GM18858 (cell line): ENCODE measurements around the gene SLC23A2.

Experiments
- ATAC-seq: cut with Tn5 transposase; IDR thresholded peaks from one replicate; pipeline ENCODE4 v1.9.1; 2021; ENCODE audit not compliant: unreplicated experiment

Gene SLC23A2

GRCh38 chr20:4820806-4821518 lies 180.3 kb downstream of the SLC23A2 start:
- ATAC-seq = no peak

DNA sequence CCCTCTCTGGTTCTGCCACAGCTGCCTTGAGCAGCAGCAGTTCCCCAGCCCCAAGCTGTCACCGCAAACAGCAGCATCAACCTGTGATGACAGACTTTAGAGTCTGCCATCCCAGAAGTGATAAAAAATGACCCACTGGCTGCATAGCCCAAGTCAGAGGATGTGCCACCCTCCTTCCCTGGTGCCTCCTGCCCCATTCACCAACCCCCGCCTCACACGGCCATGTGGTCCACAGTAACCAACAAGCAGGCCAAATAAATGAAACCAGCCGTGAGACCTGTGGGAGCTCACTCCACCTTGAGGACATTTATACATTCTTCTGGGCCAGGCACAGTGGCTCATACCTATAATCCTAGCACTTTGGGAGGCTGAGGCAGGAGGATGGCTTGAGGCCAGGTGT lies 181.4 kb downstream of the SLC23A2 start:
- ATAC-seq = no peak

DNA sequence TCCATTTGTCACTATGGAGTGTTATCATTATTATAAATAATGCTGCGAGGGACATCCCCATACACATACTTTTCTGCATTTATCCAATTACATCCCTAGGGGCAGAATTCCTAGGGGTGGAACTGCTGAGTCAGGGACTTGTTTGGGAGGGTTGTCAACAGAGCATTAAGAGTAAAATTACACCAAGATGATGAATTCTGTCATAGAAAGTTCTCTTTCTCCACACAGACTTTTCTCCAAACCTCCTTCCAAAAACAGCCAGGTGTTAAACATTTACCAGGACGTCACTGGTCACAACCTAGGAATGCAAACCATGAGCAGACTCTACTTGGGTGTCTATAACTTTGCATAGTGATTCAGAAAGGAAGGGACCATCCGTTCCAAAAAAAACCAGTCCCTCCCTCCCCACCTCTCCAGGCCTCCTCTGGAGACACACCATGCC lies 184.1 kb downstream of the SLC23A2 start:
- ATAC-seq = no peak

GRCh38 chr20:4815628-4816027 lies 185.7 kb downstream of the SLC23A2 start:
- ATAC-seq = no peak

GRCh38 chr20:4814696-4815252 lies 186.5 kb downstream of the SLC23A2 start:
- ATAC-seq = peak; percentile 42

- ATAC-seq = peak; percentile 45
These were observed 187.2 kb downstream of the SLC23A2 start for GRCh38 chr20:4813863-4814695.

GRCh38 chr20:4813076-4813862 lies 188.0 kb downstream of the SLC23A2 start:
- no peak for ATAC-seq

DNA sequence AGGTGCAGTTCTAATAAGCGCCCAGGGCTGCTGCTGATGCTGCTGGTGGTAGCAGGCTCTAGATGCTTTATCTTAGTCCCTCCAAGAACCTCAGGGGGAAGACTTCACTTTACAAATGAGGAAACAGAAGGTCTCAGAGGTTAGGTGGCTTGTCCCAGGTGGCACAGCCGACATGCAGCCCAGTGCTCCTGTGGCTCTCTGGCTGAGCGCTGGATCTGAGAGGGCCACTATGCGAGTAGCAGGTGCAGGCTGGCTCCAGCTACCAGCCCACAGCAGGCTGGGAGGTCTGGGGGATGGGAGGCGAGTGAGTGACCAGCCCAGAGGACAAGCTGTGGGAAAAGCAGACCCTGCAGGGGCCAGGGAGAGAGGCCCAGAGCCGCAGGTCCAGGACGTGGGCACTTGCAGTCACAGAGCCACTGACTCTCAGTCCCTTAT lies 188.7 kb downstream of the SLC23A2 start:
- ATAC-seq = no peak

DNA sequence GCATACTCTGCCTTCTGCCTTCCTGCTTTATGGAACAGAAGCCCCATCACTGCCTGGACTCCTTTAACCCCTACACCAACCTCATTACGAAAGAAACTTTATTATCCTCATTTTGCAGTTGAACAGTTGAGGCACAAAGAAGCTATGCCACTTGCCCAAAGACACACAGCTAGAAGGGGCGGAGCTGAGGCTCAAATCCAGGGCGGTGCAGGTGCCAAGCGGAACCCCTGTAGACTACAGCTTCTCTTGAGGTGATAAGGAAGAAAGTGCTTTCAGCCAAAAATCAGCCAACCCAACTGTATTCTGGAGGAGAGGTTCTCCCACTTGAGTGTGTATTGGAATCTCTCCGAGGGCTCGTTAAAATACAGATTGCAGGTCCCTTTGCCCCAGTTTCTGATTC lies 189.1 kb downstream of the SLC23A2 start:
- no peak for ATAC-seq

GRCh38 chr20:4811661-4812181 lies 189.6 kb downstream of the SLC23A2 start:
- no peak for ATAC-seq

GRCh38 chr20:4811257-4811656 lies 190.1 kb downstream of the SLC23A2 start:
- ATAC-seq = no peak

- no peak for ATAC-seq
These were observed 190.8 kb downstream of the SLC23A2 start for GRCh38 chr20:4810426-4811019.

DNA sequence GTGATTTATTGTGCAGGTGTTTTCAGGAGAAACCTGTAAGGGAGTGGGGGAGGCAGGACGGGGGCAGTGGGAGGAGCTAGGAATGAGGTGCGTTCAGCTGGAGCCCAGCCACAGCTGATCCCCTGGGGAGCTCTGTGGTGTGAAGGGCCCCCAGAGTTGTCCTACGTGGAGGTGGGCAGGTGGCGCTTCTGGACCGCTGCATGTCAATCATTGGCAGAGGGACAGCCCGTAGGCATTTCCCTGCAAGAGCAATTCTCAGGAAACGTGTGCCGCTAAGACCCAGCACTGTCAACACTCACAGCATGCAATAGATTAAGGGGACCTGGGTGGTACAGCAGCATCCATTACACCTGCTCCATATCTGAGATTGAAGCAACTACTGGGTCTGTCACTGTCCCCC lies 191.6 kb downstream of the SLC23A2 start:
- ATAC-seq = no peak

DNA sequence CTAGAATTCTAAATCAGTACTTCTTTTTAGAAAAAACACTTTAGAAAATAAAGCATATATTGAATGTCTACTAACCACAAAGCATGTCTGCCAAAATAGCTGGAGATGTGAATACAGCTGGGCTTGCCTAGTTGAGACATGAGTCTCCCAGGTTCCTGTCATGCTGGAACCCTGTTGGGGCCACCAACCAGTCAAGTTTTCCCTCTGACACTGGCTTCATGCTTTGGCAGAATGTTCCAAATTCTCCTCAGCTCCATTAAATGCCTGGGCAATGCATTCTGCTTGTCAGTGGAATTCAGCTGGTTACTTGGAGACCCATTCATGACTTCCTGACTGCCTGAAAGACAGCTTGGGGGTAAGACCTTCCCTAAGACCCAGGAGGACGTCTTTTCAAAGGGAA lies 192.4 kb downstream of the SLC23A2 start:
- ATAC-seq = no peak

DNA sequence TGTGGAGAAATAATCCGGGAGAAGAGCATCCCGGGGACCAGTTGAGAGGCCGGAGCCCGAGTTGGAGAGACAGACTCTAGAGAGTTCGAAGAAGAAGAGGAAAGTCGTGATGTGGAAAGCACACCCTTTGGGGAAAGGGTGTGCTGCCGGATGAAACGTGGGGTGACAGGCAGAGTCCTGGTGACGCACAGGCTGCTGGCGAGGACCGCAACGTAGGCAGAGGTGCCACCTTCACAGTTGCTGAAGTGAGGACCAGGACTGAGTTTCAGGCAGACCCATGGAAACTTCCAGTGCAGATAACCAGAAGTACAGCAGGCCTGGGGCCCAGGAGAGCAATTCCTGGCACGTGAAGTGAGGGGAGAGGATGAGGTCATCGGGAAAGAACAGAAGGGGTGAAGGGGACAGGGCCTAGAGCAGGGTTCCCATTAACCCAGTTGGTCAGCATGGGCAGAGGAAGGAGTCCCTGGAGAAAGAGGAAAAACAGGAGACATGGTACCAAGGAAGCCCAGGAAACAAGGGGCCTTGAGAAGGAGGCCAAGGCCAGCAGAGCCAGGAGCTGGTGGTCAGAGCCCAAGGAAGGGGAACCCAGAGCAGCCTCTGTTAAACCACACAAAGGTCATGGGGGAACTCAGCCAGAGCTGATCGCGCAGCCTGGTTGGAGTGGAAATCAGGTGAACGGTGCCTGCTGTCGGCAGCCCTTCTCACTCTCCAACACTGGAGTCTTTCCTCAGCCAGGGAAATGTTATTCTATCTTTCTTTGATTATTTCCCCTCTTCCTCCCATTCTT lies 195.5 kb downstream of the SLC23A2 start:
- no peak for ATAC-seq

GRCh38 chr20:4802527-4802926 lies 198.8 kb downstream of the SLC23A2 start:
- no peak for ATAC-seq
